IPS-NIHi7 (cell line): ENCODE results near the gene BANP.
"Not testable (repeated sequence)": the region's sequence is repeated elsewhere in the genome, so short reads cannot be mapped to it uniquely, and the experiment has no call there.

Experiments
- DNase-seq: peaks from one replicate; pipeline ENCODE4 v3.0.0; 2012; ENCODE audit warnings: mixed read lengths; ENCODE audit errors: extremely low spot score

The BANP gene

GRCh38 chr16:88047462-88047861, 96.2 kb downstream of the BANP start:
- DNase-seq: no peak

GRCh38 chr16:88048985-88049384, 97.8 kb downstream of the BANP start:
- DNase-seq: no peak

GRCh38 chr16:88049561-88050545, 98.6 kb downstream of the BANP start:
- DNase-seq: no peak

- DNase-seq: no peak
Observed at GRCh38 chr16:88050952-88051660, 99.9 kb downstream of the BANP start.

- DNase-seq: no peak
Observed at GRCh38 chr16:88052661-88053060, 101.4 kb downstream of the BANP start.

- not testable (repeated sequence) for DNase-seq
Observed at GRCh38 chr16:88053479-88053878, 102.2 kb downstream of the BANP start.

GRCh38 chr16:88055356-88055755, 104.1 kb downstream of the BANP start:
- DNase-seq: no peak

- DNase-seq: no peak
Observed at GRCh38 chr16:88056212-88056611, 105.0 kb downstream of the BANP start.

GRCh38 chr16:88057656-88058055, 106.4 kb downstream of the BANP start:
- DNase-seq: no peak

- no peak for DNase-seq
Observed at GRCh38 chr16:88058136-88058535, 106.9 kb downstream of the BANP start.

GRCh38 chr16:88058817-88059216, 107.6 kb downstream of the BANP start:
- no peak for DNase-seq

- DNase-seq: no peak
Observed at GRCh38 chr16:88059701-88060386, 108.6 kb downstream of the BANP start.

- no peak for DNase-seq
Observed at GRCh38 chr16:88060524-88061219, 109.4 kb downstream of the BANP start.

- no peak for DNase-seq
Observed at GRCh38 chr16:88061346-88062110, 110.3 kb downstream of the BANP start.

- no peak for DNase-seq
Observed at GRCh38 chr16:88062341-88063210, 111.3 kb downstream of the BANP start.

- no peak for DNase-seq
Observed at GRCh38 chr16:88063211-88063773, 112.1 kb downstream of the BANP start.

- DNase-seq: no peak
Observed at GRCh38 chr16:88064011-88064888, 113.0 kb downstream of the BANP start.
